Tibial artery (tissue), 4 donors: ENCODE measurements around the gene NIPBL.
"Not testable (repeated sequence)": the region's sequence is repeated elsewhere in the genome, so short reads cannot be mapped to it uniquely, and the experiment has no call there.

Experiments
- DNase-seq, 2 donors: peaks; one replicate each; pipeline ENCODE4 v3.0.0-alpha.2; 2019
- H3K27ac ChIP-seq, 2 donors: fragments of 200-600 bp; sonication (generic) in 1 of 2; 1 replicate in 1 of 2; 2 replicates in 1 of 2; pipeline ENCODE4 v1.5.1; 2018 to 2019; ENCODE audit warnings: mild to moderate bottlenecking in 1 of 2
- H3K27me3 ChIP-seq, 2 donors: fragments of 200-600 bp; sonication (generic) in 1 of 2; one replicate each; pipeline versions ENCODE4 v1.5.1 to v1.6.0; 2016 to 2019
- H3K36me3 ChIP-seq, 3 donors: fragments of 200-600 bp; sonication (generic) in 2 of 3; one replicate each; pipeline ENCODE4 v1.5.1; 2016 to 2019; ENCODE audit warnings: mild to moderate bottlenecking in 2 of 3
- H3K4me1 ChIP-seq, 4 donors: fragments of 200-600 bp; sonication (generic) in 2 of 4; 1 replicate in 3 of 4; 2 replicates in 1 of 4; pipeline ENCODE4 v1.5.1; 2016 to 2019
- H3K4me3 ChIP-seq, 2 donors: fragments of 200-600 bp; sonication (generic) in 1 of 2; 1 replicate in 1 of 2; 2 replicates in 1 of 2; pipeline ENCODE4 v1.5.1; 2018 to 2019; ENCODE audit warnings: mild to moderate bottlenecking in 2 of 2
- H3K9me3 ChIP-seq, 3 donors: fragments of 200-600 bp; sonication (generic) in 1 of 3; one replicate each; pipeline ENCODE4 v1.5.1; 2016 to 2019
- CTCF ChIP-seq, 2 experiments: fragments of 200-600 bp in 1 of 2; fragments of 450-650 bp in 1 of 2; IDR thresholded peaks; one replicate each; pipeline ENCODE4 v1.5.1; 2017 to 2019; ENCODE audit warnings: antibody characterized with exemption in 2 of 2, mild to moderate bottlenecking in 1 of 2, moderate library complexity in 1 of 2
- intact Hi-C: fragments of 100-400 bp; cut with DNase I; formaldehyde crosslinking; loops from one replicate; pipeline ENCODE4 v1.15.0; 2023; ENCODE audit warnings: low total_unique reads

The NIPBL gene

GRCh38 chr5:37090781-37091180, 214.2 kb downstream of the NIPBL start:
- H3K36me3 ChIP-seq, result peaks cover 0 to 18% (median 13%) of the 10 kb centered on the region in 3 donors
- no peaks in the 10 kb centered on the region for H3K27me3 ChIP-seq
- H3K4me3 ChIP-seq, result no peak overlapping the region
- TF ChIP-seq CTCF (IDR thresholded peaks at IDR 0.05), result no peak
- no peak overlapping the region for H3K27ac ChIP-seq
- no peak for DNase-seq
- no peaks in the 10 kb centered on the region for H3K4me1 ChIP-seq
- intact Hi-C loops, result no loop called here
- H3K9me3 ChIP-seq, result no peaks in the 10 kb centered on the region

- intact Hi-C loops, H3K27me3 ChIP-seq, H3K36me3 ChIP-seq: not testable (repeated sequence)
Observed at GRCh38 chr5:37093795-37094194, 217.2 kb downstream of the NIPBL start.

GRCh38 chr5:37099267-37099666, 222.7 kb downstream of the NIPBL start:
- H3K9me3 ChIP-seq, result peaks cover 0 to 38% (median 24%) of the 10 kb centered on the region in 3 donors
- H3K27me3 ChIP-seq, intact Hi-C loops, H3K27ac ChIP-seq, H3K4me3 ChIP-seq, H3K4me1 ChIP-seq, DNase-seq: not testable (repeated sequence)
- H3K36me3 ChIP-seq, result peaks cover 8 to 13% (median 11%) of the 10 kb centered on the region in 3 donors

More at GRCh38 chr5:37093795-37094194, 217.2 kb downstream of the NIPBL start:
- H3K4me1 ChIP-seq, H3K4me3 ChIP-seq, H3K27ac ChIP-seq, DNase-seq: not testable (repeated sequence)
- peaks cover 0 to 12% (median 8%) of the 10 kb centered on the region in 3 donors for H3K9me3 ChIP-seq

GRCh38 chr5:37103302-37103701, 226.7 kb downstream of the NIPBL start:
- Histone ChIP-seq H3K36me3 (peaks cover 44 to 51% (median 46%) of the 10 kb centered on the region in 3 donors), H3K27me3 (no peaks in the 10 kb centered on the region), H3K4me3 (no peak overlapping the region), H3K27ac (no peak overlapping the region), H3K9me3 (peaks cover 0 to 37% (median 12%) of the 10 kb centered on the region in 3 donors), H3K4me1 (no peaks in the 10 kb centered on the region)
- TF ChIP-seq CTCF (IDR thresholded peaks at IDR 0.05), result no peak
- no peak for DNase-seq
- intact Hi-C loops, result no loop called here

GRCh38 chr5:37109338-37109737, 232.8 kb downstream of the NIPBL start:
- no peak for DNase-seq
- H3K4me3 ChIP-seq, result no peak overlapping the region
- TF ChIP-seq CTCF (IDR thresholded peaks at IDR 0.05), result no peak
- peaks cover 0 to 7% (median 0%) of the 10 kb centered on the region in 3 donors for H3K9me3 ChIP-seq
- no peaks in the 10 kb centered on the region for H3K27me3 ChIP-seq
- H3K4me1 ChIP-seq, result no peaks in the 10 kb centered on the region
- H3K36me3 ChIP-seq, result peaks cover 81 to 97% (median 90%) of the 10 kb centered on the region in 3 donors
- intact Hi-C loops, result no loop called here
- H3K27ac ChIP-seq, result no peak overlapping the region

GRCh38 chr5:37110135-37110534, 233.6 kb downstream of the NIPBL start:
- Histone ChIP-seq H3K9me3 (peaks cover 0 to 7% (median 0%) of the 10 kb centered on the region in 3 donors), H3K4me3 (no peak overlapping the region), H3K36me3 (peaks cover 80 to 97% (median 90%) of the 10 kb centered on the region in 3 donors), H3K27ac (no peak overlapping the region), H3K27me3 (no peaks in the 10 kb centered on the region), H3K4me1 (no peaks in the 10 kb centered on the region)
- no peak for TF ChIP-seq CTCF (IDR thresholded peaks at IDR 0.05)
- intact Hi-C loops, result no loop called here
- no peak for DNase-seq
